ENCODE results near the gene AP2B1.

GRCh38 chr17:35568561-35568960, 18.6 kb upstream of the AP2B1 start:
- TF ChIP-seq CTCF (IDR thresholded peaks at IDR 0.05) (no peak), POLR2A (IDR thresholded peaks at IDR 0.05) (no peak)

Data from adrenal gland (tissue), 5 donors.